ENCODE data around the gene PDIA5.
A peak's percentile ranks its signal among the peaks of the same experiment; 100 is the strongest.

Gene PDIA5

GRCh38 chr3:123119802-123120201 is 53.0 kb downstream of the PDIA5 start:
- no peak for DNase-seq (ENCODE audit: low read depth)

GRCh38 chr3:123120573-123120972 is 53.7 kb downstream of the PDIA5 start:
- DNase-seq (ENCODE audit: low read depth): no peak

- no peak for DNase-seq (ENCODE audit: low read depth)
Measured at GRCh38 chr3:123122057-123122456, 55.2 kb downstream of the PDIA5 start.

GRCh38 chr3:123122525-123123315 is 55.9 kb downstream of the PDIA5 start:
- DNase-seq (ENCODE audit: low read depth): no peak

- DNase-seq (ENCODE audit: low read depth): no peak
Measured at GRCh38 chr3:123123716-123124616, 57.1 kb downstream of the PDIA5 start.

GRCh38 chr3:123124971-123125370 is 58.1 kb downstream of the PDIA5 start:
- DNase-seq (ENCODE audit: low read depth): no peak

DNA sequence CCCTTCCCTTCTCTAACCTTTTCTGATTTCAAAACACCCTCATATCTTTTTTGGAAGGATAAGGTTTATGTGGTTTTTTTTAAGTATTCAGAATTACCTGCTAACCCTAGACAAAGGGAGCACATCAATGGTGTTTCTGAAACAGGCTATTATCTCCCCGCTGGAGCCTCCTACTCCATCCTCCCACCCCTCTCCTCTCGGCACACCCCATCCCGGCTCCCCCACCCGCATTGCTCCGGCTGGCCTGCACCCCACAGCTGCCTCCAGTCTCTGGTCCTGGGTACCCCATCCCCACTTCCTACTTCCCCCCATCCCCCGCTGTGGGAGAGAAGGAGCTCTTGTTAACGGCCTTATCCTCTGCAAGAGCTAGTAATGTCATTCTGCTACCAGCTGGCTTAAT is 59.2 kb downstream of the PDIA5 start:
- no peak for DNase-seq (ENCODE audit: low read depth)

GRCh38 chr3:123126653-123127052 is 59.8 kb downstream of the PDIA5 start:
- DNase-seq (ENCODE audit: low read depth): no peak

DNA sequence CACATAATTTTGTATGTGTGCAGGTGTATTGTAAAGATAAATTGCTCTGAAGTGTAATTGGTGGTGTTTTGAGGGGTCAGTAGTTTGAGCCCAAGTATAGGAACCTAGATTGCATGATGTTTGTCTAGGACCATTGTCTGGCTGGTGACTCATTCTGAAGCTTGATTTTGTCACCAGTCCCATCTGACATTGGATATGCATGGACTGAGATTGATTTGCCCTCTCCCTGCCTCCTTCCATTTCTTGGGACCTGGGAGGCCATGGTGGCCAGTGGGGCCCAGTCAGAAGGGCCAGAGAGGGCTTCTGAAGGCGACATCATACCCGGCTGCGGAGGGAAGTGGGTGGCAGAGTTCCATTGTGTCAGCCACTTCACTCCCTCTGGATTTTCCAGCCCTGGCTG is 62.3 kb downstream of the PDIA5 start:
- no peak for DNase-seq (ENCODE audit: low read depth)

DNA sequence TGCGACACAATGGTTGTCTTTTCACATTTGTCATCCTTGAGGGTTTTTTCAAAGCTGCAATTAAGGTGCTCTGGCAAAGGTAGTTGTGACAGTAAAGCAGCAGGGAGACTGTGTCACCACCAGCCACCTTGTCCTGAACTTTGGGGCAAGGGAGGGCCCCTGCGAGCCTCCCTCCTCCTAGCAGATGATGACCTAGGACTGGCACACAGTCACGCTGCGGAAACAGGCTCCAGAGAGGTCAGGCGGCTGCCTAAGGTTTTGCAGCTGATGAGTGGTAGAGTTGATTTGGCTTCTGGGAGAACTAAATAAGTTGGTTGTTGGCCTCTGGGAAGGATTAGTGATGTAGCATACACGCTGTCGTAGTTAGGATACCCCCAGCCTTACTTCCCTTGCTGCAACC is 62.7 kb downstream of the PDIA5 start:
- DNase-seq (ENCODE audit: low read depth): no peak

- DNase-seq (ENCODE audit: low read depth): no peak
Measured at GRCh38 chr3:123130079-123130750, 63.4 kb downstream of the PDIA5 start.

DNA sequence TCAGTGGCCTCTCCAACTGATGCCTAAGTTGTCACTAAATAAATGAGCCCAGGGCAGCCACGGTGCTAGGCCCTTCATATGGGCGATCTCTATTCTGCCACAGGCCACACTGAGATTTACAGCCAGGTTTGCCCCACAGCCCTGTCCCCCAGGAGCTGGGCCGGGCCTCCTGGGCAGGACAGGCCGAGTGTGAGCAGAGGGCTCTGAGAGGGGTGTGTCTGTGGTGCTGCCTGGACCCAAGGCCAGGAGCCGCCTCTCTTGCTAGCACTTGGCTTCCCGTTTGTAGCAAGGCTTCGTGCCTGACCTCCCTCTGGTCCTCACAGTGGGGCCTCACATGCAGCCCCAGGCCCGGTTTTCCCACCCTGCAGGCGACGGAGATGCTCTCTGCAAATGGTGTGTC is 67.8 kb downstream of the PDIA5 start:
- no peak for DNase-seq (ENCODE audit: low read depth)

DNA sequence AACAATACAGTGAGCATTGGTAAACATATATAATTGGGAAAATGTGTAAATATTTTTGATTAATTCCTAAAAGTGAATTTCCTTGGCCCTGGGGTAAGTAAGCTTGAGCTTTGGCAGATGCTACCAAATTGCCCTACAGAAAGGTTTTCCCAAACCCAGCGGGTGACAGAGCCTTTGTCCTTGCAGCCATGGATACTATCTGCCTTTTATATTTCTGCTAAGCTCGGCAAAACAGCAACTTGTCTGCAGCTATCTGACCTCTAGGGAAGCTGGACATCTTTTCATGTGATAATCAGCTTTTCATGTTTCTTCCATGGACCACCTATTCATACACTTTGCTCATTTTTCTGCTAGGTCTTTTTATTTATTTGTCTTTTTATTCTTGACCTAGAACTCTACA is 70.2 kb downstream of the PDIA5 start:
- DNase-seq (ENCODE audit: low read depth): no peak

- peak; percentile 49 for DNase-seq (ENCODE audit: low read depth)
Measured at GRCh38 chr3:123138839-123139444, 72.1 kb downstream of the PDIA5 start.

DNA sequence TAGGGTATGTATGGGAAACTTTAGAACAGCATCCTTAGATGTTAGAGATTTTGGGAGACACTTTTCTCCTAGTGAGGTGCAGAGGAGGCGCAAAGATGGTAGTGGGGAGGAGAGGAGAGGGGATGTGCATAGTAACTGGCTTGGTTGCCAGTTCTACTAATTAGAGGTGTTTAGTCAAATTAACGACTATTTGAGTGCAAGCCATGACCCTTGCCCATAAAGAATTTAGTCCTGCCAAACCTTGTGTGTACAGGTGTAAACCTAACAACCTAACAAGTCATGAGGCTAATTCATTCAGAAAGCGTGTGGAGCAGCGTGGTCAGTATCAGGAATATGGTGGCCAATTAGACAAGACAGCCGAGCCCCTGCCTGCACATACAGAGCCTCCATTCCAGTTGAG is 72.7 kb downstream of the PDIA5 start:
- DNase-seq (ENCODE audit: low read depth): no peak

DNA sequence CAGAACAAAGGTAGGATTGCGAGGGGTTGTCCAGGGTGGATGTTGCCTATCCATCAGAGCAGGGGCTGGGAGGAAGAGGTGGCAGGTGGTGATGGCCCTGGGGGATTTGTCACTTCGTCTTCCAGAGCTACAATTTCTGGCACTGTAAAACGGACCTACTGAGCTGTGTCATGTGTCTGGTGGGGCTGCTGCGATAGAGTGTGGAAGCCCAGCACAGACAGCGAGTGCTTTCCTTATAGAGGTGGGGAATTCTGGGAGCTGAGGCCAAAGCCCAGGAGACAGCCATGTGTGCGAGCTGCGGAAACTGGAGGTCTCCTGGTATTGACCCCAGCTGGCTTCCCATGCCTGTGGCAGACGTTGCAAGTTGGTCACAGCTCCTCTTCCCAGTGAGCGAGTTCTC is 73.7 kb downstream of the PDIA5 start:
- no peak for DNase-seq (ENCODE audit: low read depth)

- no peak for DNase-seq (ENCODE audit: low read depth)
Measured at GRCh38 chr3:123141276-123141675, 74.5 kb downstream of the PDIA5 start.

DNA sequence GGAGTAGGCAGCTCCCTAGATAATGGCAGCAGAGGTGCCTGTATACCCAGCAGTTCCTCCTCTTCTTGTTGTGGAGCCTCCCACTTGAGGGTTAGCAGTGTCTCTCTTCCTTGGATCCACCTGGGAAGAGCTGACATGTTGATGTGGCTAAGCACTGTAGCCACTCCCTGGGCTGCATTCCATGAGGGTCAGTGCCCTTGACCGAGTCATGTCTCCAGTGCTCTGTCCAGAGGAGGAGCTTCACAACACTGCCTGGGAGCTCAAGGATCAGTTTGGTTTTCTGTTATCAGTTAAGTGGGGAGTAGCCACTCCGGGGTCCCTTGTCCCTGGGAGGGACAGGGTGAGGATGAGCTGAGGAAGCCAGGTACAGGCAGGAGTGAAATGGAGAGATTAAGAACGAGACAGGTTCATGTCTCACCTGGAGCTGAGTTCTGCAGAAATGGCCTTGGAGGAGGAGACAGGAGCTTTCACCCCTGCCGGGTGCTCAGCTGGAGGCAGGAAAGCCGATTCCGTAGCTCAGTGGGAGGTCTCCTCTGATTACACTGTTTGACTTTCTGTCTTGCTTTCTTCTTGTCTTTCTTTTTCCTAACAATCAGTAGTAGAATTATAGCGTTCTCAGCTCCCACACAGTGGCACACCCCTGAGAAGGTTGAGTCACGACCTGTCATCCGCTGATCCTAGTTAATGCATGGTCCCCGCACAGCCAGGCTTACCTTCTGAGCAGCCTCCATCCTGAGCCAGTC is 77.0 kb downstream of the PDIA5 start:
- DNase-seq (ENCODE audit: low read depth): no peak

GRCh38 chr3:123147754-123148535 is 81.1 kb downstream of the PDIA5 start:
- no peak for DNase-seq (ENCODE audit: low read depth)

DNA sequence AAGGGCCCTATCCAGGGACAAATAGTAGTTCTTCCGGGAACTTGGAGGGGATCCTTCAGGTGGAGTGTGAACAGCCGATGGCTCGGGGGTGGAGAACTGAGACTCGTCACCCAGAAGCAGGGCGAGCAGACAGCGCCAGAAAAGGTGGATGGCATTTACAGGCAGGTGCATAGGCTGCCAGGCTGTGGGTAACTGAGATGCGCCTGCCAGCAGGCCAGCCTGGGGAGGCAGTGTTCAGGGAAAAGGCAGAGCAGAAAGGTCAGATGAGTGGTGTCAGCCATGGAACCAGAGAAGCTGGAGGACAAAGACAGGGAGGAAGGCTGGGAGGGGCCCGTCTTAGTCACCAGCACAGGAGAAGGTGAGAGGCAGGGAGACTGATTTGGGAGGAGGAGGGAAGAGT is 81.9 kb downstream of the PDIA5 start:
- DNase-seq (ENCODE audit: low read depth): no peak

- DNase-seq (ENCODE audit: low read depth): no peak
Measured at GRCh38 chr3:123149525-123149924, 82.7 kb downstream of the PDIA5 start.

Data from fibroblast of the conjunctiva (primary cell).